KMS-11 (cell line): ENCODE measurements around the gene BRD4.

Experiments
- H2AFZ ChIP-seq: fragments of 200-600 bp; sonication (generic); 2 replicates; pipeline ENCODE4 v1.6.1; 2016; ENCODE audit warnings: antibody characterized with exemption, mixed run types, low read depth
- H3K27ac ChIP-seq: fragments of 200-600 bp; sonication (generic); 2 replicates; pipeline ENCODE4 v1.6.1; 2016; ENCODE audit warnings: mild to moderate bottlenecking, mixed run types
- H3K27me3 ChIP-seq: fragments of 200-600 bp; sonication (generic); 2 replicates; pipeline ENCODE4 v1.6.1; 2017; ENCODE audit warnings: mild to moderate bottlenecking, low read depth, mixed run types, moderate library complexity; ENCODE audit not compliant: insufficient read depth
- H3K36me3 ChIP-seq: fragments of 200-600 bp; sonication (generic); 2 replicates; pipeline ENCODE4 v1.6.1; 2017; ENCODE audit warnings: mild to moderate bottlenecking, mixed run types; ENCODE audit not compliant: insufficient read depth
- H3K4me1 ChIP-seq: fragments of 200-600 bp; sonication (generic); 2 replicates; pipeline ENCODE4 v1.6.1; 2016; ENCODE audit warnings: mild to moderate bottlenecking, low read depth, mixed run types; ENCODE audit not compliant: poor library complexity, severe bottlenecking
- H3K4me2 ChIP-seq: fragments of 200-600 bp; sonication (generic); 2 replicates; pipeline ENCODE4 v1.7.0; 2016; ENCODE audit warnings: mild to moderate bottlenecking, mixed run types
- H3K4me3 ChIP-seq: fragments of 200-600 bp; sonication (generic); IDR thresholded peaks from 2 replicates; pipeline ENCODE4 v1.6.1; 2017; ENCODE audit warnings: low read depth, low read length, mixed read lengths; ENCODE audit not compliant: insufficient read depth
- H3K79me2 ChIP-seq: fragments of 200-600 bp; sonication (generic); 2 replicates; pipeline ENCODE4 v1.6.1; 2016; ENCODE audit warnings: low read depth, mixed run types; ENCODE audit not compliant: insufficient read depth
- H3K9ac ChIP-seq: fragments of 200-600 bp; sonication (generic); 2 replicates; pipeline ENCODE4 v1.6.1; 2016; ENCODE audit warnings: mild to moderate bottlenecking, mixed run types
- H4K20me1 ChIP-seq: fragments of 200-600 bp; sonication (generic); 2 replicates; pipeline ENCODE4 v1.6.1; 2016; ENCODE audit warnings: mild to moderate bottlenecking, mixed run types; ENCODE audit not compliant: insufficient read depth
- CTCF ChIP-seq: fragments of 200-600 bp; sonication (generic); conservative IDR thresholded peaks from 2 replicates; pipeline ENCODE4 v1.6.1; 2017; ENCODE audit warnings: low read depth, mild to moderate bottlenecking, antibody characterized with exemption, low read length, moderate library complexity, mixed read lengths

The BRD4 gene

GRCh38 chr19:15210323-15210781 lies 122.0 kb downstream of the BRD4 start:
- H3K27ac ChIP-seq: no peak overlapping the region
- no peak for TF ChIP-seq CTCF

GRCh38 chr19:15201374-15202023 lies 130.8 kb downstream of the BRD4 start:
- Histone ChIP-seq H3K27ac (no peak overlapping the region), H3K27me3 (peaks cover 14% of the 10 kb centered on the region; the same call in 1 of the 2 replicates), H3K4me2 (no peak overlapping the region), H3K4me1 (no peaks in the 10 kb centered on the region), H3K79me2 (no peaks in the 10 kb centered on the region), H3K36me3 (no peaks in the 10 kb centered on the region), H3K9ac (no peak overlapping the region), H2AFZ (no peak overlapping the region), H3K4me3 (no peak overlapping the region), H4K20me1 (no peaks in the 10 kb centered on the region)
- TF ChIP-seq CTCF: no peak

More at GRCh38 chr19:15210323-15210781, 122.0 kb downstream of the BRD4 start:
- Histone ChIP-seq H3K79me2 (no peaks in the 10 kb centered on the region), H4K20me1 (no peaks in the 10 kb centered on the region), H3K4me1 (no peaks in the 10 kb centered on the region), H2AFZ (no peak overlapping the region), H3K36me3 (no peaks in the 10 kb centered on the region), H3K27me3 (peaks cover 2% of the 10 kb centered on the region; the same call in 1 of the 2 replicates), H3K4me2 (no peak overlapping the region), H3K9ac (no peak overlapping the region), H3K4me3 (no peak overlapping the region)

- Histone ChIP-seq H3K79me2 (no peaks in the 10 kb centered on the region), H3K27ac (no peak within 1 kb of the TSS), H3K36me3 (no peaks in the 10 kb centered on the region), H3K27me3 (peaks cover 14% of the 10 kb centered on the region; the same call in 1 of the 2 replicates), H3K4me1 (no peaks in the 10 kb centered on the region), H4K20me1 (no peaks in the 10 kb centered on the region), H3K9ac (no peak within 1 kb of the TSS), H2AFZ (no peak within 1 kb of the TSS), H3K4me3 (no peak within 1 kb of the TSS), H3K4me2 (no peak within 1 kb of the TSS)
- no peak for TF ChIP-seq CTCF
Measured at GRCh38 chr19:15200553-15201364, 131.6 kb downstream of the BRD4 start, which contains the start of gene NOTCH3. TSS of gene NOTCH3 (minus strand) at chr19:15200995. CDS start at chr19:15200905, 90 bp downstream.

- Histone ChIP-seq H3K27ac (no peak overlapping the region), H3K79me2 (no peaks in the 10 kb centered on the region), H3K4me1 (no peaks in the 10 kb centered on the region), H4K20me1 (no peaks in the 10 kb centered on the region), H2AFZ (no peak overlapping the region), H3K9ac (no peak overlapping the region), H3K27me3 (peaks cover 8% of the 10 kb centered on the region; the same call in 1 of the 2 replicates), H3K4me3 (no peak overlapping the region), H3K36me3 (no peaks in the 10 kb centered on the region), H3K4me2 (no peak overlapping the region)
- no peak for TF ChIP-seq CTCF
Measured at GRCh38 chr19:15199661-15200552, 132.4 kb downstream of the BRD4 start.
